ENCODE data around the gene PLCB3. TPM values are rescaled to one million over a fixed set of nuclear protein-coding genes. Genes with fewer than 3 reads are reported as not detected.
A peak's percentile ranks its signal among the peaks of the same experiment; 100 is the strongest.

Gene PLCB3
- total and polyA plus RNA-seq, 2 of the 13 experiments (the other 11 are each of a cell fraction or from before 2014, with no cell fraction given) = 7.5 to 13.8 TPM

- TF ChIP-seq ZBTB38 (CRISPR knock-in tag; IDR thresholded peaks at IDR 0.05) (0 out of 2 replicates have a peak, but pooled peaks have one; percentile 29), ZNF564 (CRISPR knock-in tag; IDR thresholded peaks at IDR 0.05) (no peak), ZNF687 (CRISPR knock-in tag; IDR thresholded peaks at IDR 0.05) (peak; percentile 36; the same call in 1 of the 2 replicates), ZNF18 (CRISPR knock-in tag; IDR thresholded peaks at IDR 0.05; ENCODE audit: insufficient replicate concordance) (no peak), MXD3 (CRISPR knock-in tag; IDR thresholded peaks at IDR 0.05) (no peak), FOXO1 (CRISPR knock-in tag; IDR thresholded peaks at IDR 0.05) (no peak), ZNF83 (CRISPR knock-in tag; IDR thresholded peaks at IDR 0.05; ENCODE audit: borderline replicate concordance) (no peak), ZHX1 (CRISPR knock-in tag; IDR thresholded peaks at IDR 0.05; ENCODE audit: low read depth) (no peak), ZKSCAN8 (CRISPR knock-in tag; IDR thresholded peaks at IDR 0.05; ENCODE audit: borderline replicate concordance) (no peak), PHB2 (IDR thresholded peaks at IDR 0.05; ENCODE audit: partially characterized antibody) (no peak), ZNF773 (CRISPR knock-in tag; IDR thresholded peaks at IDR 0.05; ENCODE audit: borderline replicate concordance) (no peak), ZC3H4 (CRISPR knock-in tag; IDR thresholded peaks at IDR 0.05; ENCODE audit: borderline replicate concordance) (no peak), CREBL2 (CRISPR knock-in tag; IDR thresholded peaks at IDR 0.05; ENCODE audit: borderline replicate concordance) (no peak), ZNF562 (CRISPR knock-in tag; IDR thresholded peaks at IDR 0.05; ENCODE audit: borderline replicate concordance) (no peak), ZNF335 (CRISPR knock-in tag; IDR thresholded peaks at IDR 0.05) (no peak), ZNF446 (CRISPR knock-in tag; IDR thresholded peaks at IDR 0.05) (no peak)
These were observed 16.9 kb downstream of the PLCB3 start (continued) for GRCh38 chr11:64268025-64268892.
